H54 (cell line): ENCODE data around the gene PCED1B.
"Not testable (repeated sequence)": the region's sequence is repeated elsewhere in the genome, so short reads cannot be mapped to it uniquely, and the experiment has no call there.

Experiments
- DNase-seq: peaks from one replicate; pipeline ENCODE4 v3.0.0; 2011; ENCODE audit warnings: low spot score, mixed read lengths; ENCODE audit not compliant: insufficient read length
- FAIRE-seq: peaks from 3 replicates; lab custom pipeline; 2011; peaks lifted over from hg19 to GRCh38; lab: Jason Lieb, UNC
- POLR2A ChIP-seq: IDR thresholded peaks from 2 replicates; pipeline ENCODE4 v1.6.1; 2011; ENCODE audit warnings: low read depth, mild to moderate bottlenecking, low read length

The PCED1B gene

GRCh38 chr12:47264951-47265350, 185.5 kb downstream of the PCED1B start:
- FAIRE-seq (no peak), DNase-seq (no peak)
- TF ChIP-seq POLR2A = no peak

- DNase-seq (no peak), FAIRE-seq (no peak)
- TF ChIP-seq POLR2A = no peak
These were observed 186.0 kb downstream of the PCED1B start for GRCh38 chr12:47265391-47265790.

GRCh38 chr12:47267571-47267970, 188.2 kb downstream of the PCED1B start:
- TF ChIP-seq POLR2A = no peak
- DNase-seq (no peak), FAIRE-seq (no peak)

GRCh38 chr12:47268501-47269454, 189.4 kb downstream of the PCED1B start:
- TF ChIP-seq POLR2A = no peak
- DNase-seq = no peak
- FAIRE-seq = no peak

DNA sequence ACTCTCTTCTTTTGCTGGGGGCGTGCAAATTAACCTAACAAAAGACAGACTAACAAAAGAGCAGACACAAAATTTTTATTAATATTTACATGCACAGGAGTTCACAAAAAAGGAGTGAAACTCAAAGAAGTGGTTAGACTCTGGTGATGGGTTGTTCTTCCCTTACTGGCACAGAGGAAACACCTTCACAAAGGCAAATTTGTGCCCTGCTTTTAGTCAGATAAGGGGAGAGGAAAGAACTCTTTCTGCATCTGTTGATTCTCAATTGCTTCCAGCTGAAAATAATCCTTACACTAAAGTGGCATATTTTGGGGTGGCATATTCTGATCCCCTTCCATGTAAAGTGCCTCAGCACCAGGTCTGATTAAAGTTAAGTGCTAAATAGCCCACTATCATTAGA, 190.5 kb downstream of the PCED1B start:
- DNase-seq (no peak), FAIRE-seq (no peak)
- TF ChIP-seq POLR2A = no peak

DNA sequence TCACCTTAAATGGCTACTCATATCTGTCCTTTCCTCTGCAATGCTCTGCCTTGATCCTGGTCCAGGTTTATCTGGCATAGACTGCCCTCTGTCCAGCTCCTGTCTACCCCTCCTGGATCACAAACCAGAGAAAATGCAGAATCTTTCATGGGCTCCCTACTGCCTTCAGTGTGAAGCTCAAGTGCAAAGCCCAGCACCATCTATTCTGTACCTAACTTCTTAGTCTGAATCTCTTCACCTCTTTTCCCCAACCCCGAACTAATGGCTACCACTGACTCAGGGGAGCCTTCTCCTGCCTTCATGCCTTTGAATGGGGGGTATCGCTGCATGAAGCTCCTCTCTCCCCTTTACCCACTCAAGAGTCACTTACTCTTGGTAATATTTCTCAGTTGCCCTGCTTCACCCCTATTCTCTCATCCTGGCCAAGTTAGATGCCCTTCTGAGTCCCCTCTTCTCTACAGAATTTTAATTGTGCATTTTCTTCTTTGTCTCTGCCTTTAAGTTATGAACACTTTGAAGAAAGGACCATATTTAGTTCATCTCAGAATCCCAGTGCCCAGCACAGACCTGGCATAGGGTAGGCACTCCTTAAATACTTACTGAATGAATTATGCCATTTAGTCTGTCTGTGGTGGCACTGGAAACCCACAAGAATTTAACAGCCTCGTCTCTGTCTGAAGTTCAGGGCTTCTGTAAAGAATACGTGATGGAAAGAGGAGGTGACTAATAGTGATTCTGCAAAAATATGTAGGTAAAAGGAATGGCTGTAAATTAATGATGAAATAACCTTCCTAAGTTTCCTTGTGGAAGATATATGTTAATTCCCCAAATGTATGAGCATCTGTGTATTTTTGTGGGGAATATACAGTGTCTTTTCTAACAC, 191.6 kb downstream of the PCED1B start:
- TF ChIP-seq POLR2A = no peak
- FAIRE-seq (peak; percentile 78), DNase-seq (peak; percentile 51)

GRCh38 chr12:47271800-47272239, 192.4 kb downstream of the PCED1B start:
- no peak for TF ChIP-seq POLR2A
- FAIRE-seq (no peak), DNase-seq (no peak)

GRCh38 chr12:47272412-47273190, 193.2 kb downstream of the PCED1B start:
- FAIRE-seq (no peak), DNase-seq (no peak)
- no peak for TF ChIP-seq POLR2A

- TF ChIP-seq POLR2A = no peak
- no peak for DNase-seq
- no peak for FAIRE-seq
These were observed 193.8 kb downstream of the PCED1B start for GRCh38 chr12:47273191-47273626.

DNA sequence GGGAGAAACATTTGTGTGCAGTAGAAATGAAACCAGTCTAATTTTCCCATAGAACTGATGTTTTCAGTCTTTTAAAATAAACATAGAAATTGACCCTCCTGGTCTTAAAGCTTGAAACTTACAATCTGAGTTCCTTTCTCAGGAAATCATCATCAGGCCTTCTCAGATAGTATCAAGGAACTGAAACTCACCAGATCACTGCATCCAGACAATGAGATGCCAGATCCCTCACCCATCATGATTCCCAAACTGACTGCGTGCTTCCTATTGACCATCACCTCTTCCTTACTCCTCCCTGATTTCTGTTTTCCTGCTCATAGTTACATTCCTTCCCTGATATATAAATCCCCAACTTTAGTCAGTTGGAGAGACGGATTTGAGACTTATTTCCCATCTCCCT, 195.3 kb downstream of the PCED1B start:
- no peak for FAIRE-seq
- no peak for TF ChIP-seq POLR2A
- no peak for DNase-seq

- no peak for DNase-seq
- TF ChIP-seq POLR2A = no peak
- FAIRE-seq = no peak
These were observed 196.8 kb downstream of the PCED1B start for GRCh38 chr12:47276253-47276620.

DNA sequence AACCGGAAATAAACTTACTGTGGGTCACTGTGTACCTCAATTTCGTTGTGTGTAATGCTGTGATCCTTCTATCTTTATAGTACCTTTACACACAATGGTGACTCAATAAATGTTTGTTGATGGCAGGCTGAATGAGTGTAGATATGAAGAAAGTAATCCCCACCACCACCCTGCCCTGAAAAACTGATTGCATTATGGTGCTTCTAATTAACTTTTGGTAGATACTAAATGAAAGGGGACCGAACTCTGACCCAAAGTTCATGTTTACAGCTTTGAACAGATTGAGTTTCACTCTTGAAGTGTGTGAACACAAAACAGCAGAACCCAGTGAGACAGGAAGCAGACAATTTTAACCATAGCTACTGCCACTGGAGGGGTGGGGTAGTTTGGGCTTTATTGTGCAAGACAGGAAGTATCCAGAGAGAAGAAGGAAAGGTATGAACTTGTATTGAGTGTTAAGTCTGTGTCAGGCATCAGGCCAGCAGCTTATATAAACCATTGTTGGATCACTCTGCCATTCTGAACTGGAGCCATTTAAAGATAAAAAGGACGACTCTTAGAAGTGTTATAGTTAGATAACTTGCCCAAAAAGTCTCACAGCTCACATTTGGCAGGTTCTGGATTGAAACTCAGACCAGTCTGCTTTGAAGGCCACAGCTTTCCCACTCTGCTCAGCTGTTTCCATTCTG, 197.3 kb downstream of the PCED1B start:
- TF ChIP-seq POLR2A = no peak
- FAIRE-seq = no peak
- DNase-seq = no peak

DNA sequence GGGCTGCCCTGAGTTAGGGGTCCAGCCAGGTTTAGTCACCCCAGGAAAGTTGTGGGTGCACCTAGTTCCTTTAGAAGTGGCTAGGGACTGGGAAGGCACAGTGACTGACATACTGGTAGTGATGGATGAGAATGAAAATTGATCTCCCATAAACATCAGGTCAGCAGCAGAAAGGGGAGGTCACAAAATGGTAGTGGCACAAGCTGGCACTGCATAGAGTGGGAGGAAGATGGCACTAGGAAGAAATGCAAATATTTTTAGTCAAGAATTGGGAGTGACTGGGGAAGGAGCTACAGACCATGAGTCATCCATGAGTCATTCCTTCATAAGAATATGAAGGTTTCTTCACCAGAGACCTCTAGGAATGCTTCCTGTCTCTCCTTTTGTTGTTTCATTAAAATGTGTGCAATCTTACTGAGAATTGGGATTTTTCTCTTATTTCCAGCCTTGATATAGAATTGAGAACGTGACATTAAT, 198.6 kb downstream of the PCED1B start:
- no peak for TF ChIP-seq POLR2A
- FAIRE-seq (no peak), DNase-seq (peak; percentile 72)

DNA sequence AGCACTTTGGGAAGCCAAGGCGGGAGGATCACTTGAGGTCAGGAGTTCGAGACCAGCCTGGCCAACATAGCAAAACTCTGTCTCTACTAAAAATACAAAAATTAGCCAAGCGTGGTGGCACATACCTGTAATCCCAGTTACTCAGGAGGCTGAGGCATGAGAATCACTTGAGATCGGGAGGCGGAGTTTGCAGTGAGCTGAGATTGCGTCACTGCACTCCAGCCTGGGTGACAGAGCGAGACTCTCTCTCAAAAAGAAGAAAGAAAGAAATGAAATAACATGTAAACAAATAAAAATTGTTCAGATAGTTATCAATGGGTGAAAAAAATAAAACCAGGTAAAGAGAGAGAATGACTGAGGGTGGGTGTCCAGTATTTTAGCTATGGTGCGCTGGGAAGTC, 200.3 kb downstream of the PCED1B start:
- FAIRE-seq, DNase-seq: not testable (repeated sequence)
